ENCODE data around the gene PPARG. TPM values are rescaled to one million over a fixed set of nuclear protein-coding genes. Genes with fewer than 3 reads are reported as not detected.

PPARG gene
- total and polyA plus RNA-seq, 10 of the 15 experiments (the other 5 are each of a cell fraction or from before 2014, with no cell fraction given), result 0.06 to 0.86 (median 0.12) TPM; not detected in 5

GRCh38 chr3:12280357-12280806, 8.5 kb upstream of the PPARG start:
- ChIA-PET CTCF (no interaction called here), RAD21 (ENCODE audit: unreplicated experiment) (no interaction called here), SMC1A (ENCODE audit: uncharacterized antibody, unreplicated experiment) (interaction anchor here (1.4 kb wide), 1 partner anchor 145 kb away, joined by 3 read pairs; no protein-coding TSS in a partner anchor), POLR2A (interaction anchor here (0.6 kb wide), 1 partner anchor 35 kb away, joined by 3 read pairs; no protein-coding TSS in a partner anchor)
- no peaks in the 10 kb centered on the region for H3K36me3 ChIP-seq (ENCODE audit: control insufficient read depth in 2 of 2, insufficient read depth in 2 of 2, low read length in 1 of 2)
- FAIRE-seq (no peak), DNase-seq (ENCODE audit: low read depth, low spot score) (no peak), ATAC-seq (no peak)
- no peak overlapping the region for H2AFZ ChIP-seq (ENCODE audit: control insufficient read depth, low read depth, low read length)
- 45% methylated on average over 9 of the region's 9 CpGs for WGBS (ENCODE audit: insufficient coverage, insufficient replicate concordance, low lambda C conversion rate, missing lambda C conversion rate)
- H3K27me3 ChIP-seq (replicated peaks in 1 of 2; ENCODE audit: control insufficient read depth in 2 of 2, insufficient read depth in 2 of 2, low read length in 1 of 2), result no peaks in the 10 kb centered on the region
- in situ Hi-C loops (cut with MboI) (no loop called here), intact Hi-C loops (cut with micrococcal nuclease; ENCODE audit: unreplicated experiment) (no loop called here)
- TF ChIP-seq ZSCAN29 (IDR thresholded peaks at IDR 0.05), result no peak
- TF ChIP-seq PAX8 (IDR thresholded peaks at IDR 0.05), result no peak
- TF ChIP-seq POLR2AphosphoS5 (IDR thresholded peaks at IDR 0.05; ENCODE audit: low read length), result no peak
- no peak for TF ChIP-seq RAD51 (IDR thresholded peaks at IDR 0.05)
- no peak for TF ChIP-seq SPI1 (IDR thresholded peaks at IDR 0.05; ENCODE audit: borderline replicate concordance, insufficient read depth, low read depth, low read length)
- no peak for TF ChIP-seq SMARCA5 (IDR thresholded peaks at IDR 0.05)
- TF ChIP-seq MYB (IDR thresholded peaks at IDR 0.05; ENCODE audit: borderline replicate concordance, low read depth, low read length), result no peak
- no peak for TF ChIP-seq SMAD1 (IDR thresholded peaks at IDR 0.05; ENCODE audit: low read depth, partially characterized antibody)
- no peak for TF ChIP-seq IRF3 (IDR thresholded peaks at IDR 0.05)
- no peak for TF ChIP-seq HCFC1 (IDR thresholded peaks at IDR 0.05; ENCODE audit: low read length)
- TF ChIP-seq ESRRA (IDR thresholded peaks at IDR 0.05; ENCODE audit: low read length), result no peak
- TF ChIP-seq ZNF207 (IDR thresholded peaks at IDR 0.05; ENCODE audit: borderline replicate concordance), result no peak
- no peak for TF ChIP-seq EED (IDR thresholded peaks at IDR 0.05; ENCODE audit: low read depth)
- TF ChIP-seq TCF3 (IDR thresholded peaks at IDR 0.05; ENCODE audit: borderline replicate concordance, insufficient read depth, low read depth, low read length), result no peak
- TF ChIP-seq PBX3 (IDR thresholded peaks at IDR 0.05; ENCODE audit: insufficient replicate concordance, low read depth, low read length), result no peak
- TF ChIP-seq PRDM15 (CRISPR knock-in tag; IDR thresholded peaks at IDR 0.05), result no peak
- no peak for TF ChIP-seq NRF1 (conservative IDR thresholded peaks at IDR 0.05; ENCODE audit: low read depth, low read length)
- H4K20me1 ChIP-seq (ENCODE audit: control insufficient read depth, insufficient read depth), result no peaks in the 10 kb centered on the region
- H3K27ac ChIP-seq (ENCODE audit: control insufficient read depth, insufficient read depth), result no peak overlapping the region
- H3K4me3 ChIP-seq, result no peak overlapping the region
- H3K4me2 ChIP-seq (ENCODE audit: control insufficient read depth, insufficient read depth), result no peak overlapping the region
- no peak overlapping the region for H3K9ac ChIP-seq (ENCODE audit: control insufficient read depth, insufficient read depth, low read length)
- no TSS peak for BruUV-seq (replicated peaks)
- no peaks in the 10 kb centered on the region for H3K79me2 ChIP-seq (ENCODE audit: control insufficient read depth, insufficient read depth, low read length)
- H3K9me3 ChIP-seq (replicated peaks; ENCODE audit: control insufficient read depth, insufficient read depth, low read length), result no peaks in the 10 kb centered on the region
- H3K4me1 ChIP-seq (ENCODE audit: control insufficient read depth, insufficient read depth, low read length), result no peaks in the 10 kb centered on the region
